Heart left ventricle (tissue), 16 donors: ENCODE measurements around the gene RTP2. TPM values are rescaled to one million over a fixed set of nuclear protein-coding genes. Genes with fewer than 3 reads are reported as not detected.

Experiments
- ATAC-seq, 4 donors: fragments of 200-7000 bp; cut with Tn5 transposase; one replicate each; pipeline ENCODE4 v1.9.1; 2020 to 2022; ENCODE audit warnings: moderate library complexity in 4 of 4, mild to moderate bottlenecking in 3 of 4, moderate number of reproducible peaks in 1 of 4
- DNase-seq, 5 donors: peaks; one replicate each; pipeline ENCODE4 v3.0.0-alpha.2; 2020
- H3K27ac ChIP-seq, 12 donors: fragments of 200-600 bp; sonication (generic) in 4 of 12; one replicate each; pipeline versions ENCODE4 v1.5.0 to v1.8.0; 2016 to 2022; ENCODE audit warnings: mild to moderate bottlenecking in 2 of 12
- H3K27me3 ChIP-seq, 9 donors: fragments of 200-600 bp; sonication (generic) in 2 of 9; one replicate each; pipeline versions ENCODE4 v1.5.1 to v1.8.0; 2016 to 2022; ENCODE audit warnings: mild to moderate bottlenecking in 3 of 9
- H3K36me3 ChIP-seq, 9 donors: fragments of 200-600 bp; sonication (generic) in 2 of 9; one replicate each; pipeline versions ENCODE4 v1.5.0 to v1.8.0; 2018 to 2022; ENCODE audit warnings: mild to moderate bottlenecking in 2 of 9
- H3K4me1 ChIP-seq, 12 donors: fragments of 200-600 bp; sonication (generic) in 4 of 12; one replicate each; pipeline versions ENCODE4 v1.5.0 to v1.8.0; 2016 to 2022; ENCODE audit warnings: mild to moderate bottlenecking in 3 of 12
- H3K4me3 ChIP-seq, 12 donors: fragments of 200-600 bp; sonication (generic) in 4 of 12; one replicate each; pipeline versions ENCODE4 v1.5.0 to v1.8.0; 2017 to 2022; ENCODE audit warnings: mild to moderate bottlenecking in 9 of 12, moderate library complexity in 4 of 12
- H3K9me3 ChIP-seq, 12 donors: fragments of 200-600 bp; sonication (generic) in 4 of 12; one replicate each; pipeline versions ENCODE4 v1.5.0 to v1.8.0; 2016 to 2022; ENCODE audit warnings: mild to moderate bottlenecking in 1 of 12
- CTCF ChIP-seq, 12 donors: fragments of 200-600 bp; sonication (generic) in 4 of 12; IDR thresholded peaks; one replicate each; pipeline versions ENCODE4 v1.5.0 to v1.8.0; 2018 to 2022; ENCODE audit warnings: antibody characterized with exemption in 12 of 12, mild to moderate bottlenecking in 5 of 12
- POLR2A ChIP-seq, 2 donors: fragments of 450-650 bp; IDR thresholded peaks; one replicate each; pipeline ENCODE4 v1.6.1; 2017; ENCODE audit warnings: antibody characterized with exemption in 2 of 2, mild to moderate bottlenecking in 2 of 2, moderate library complexity in 2 of 2
- WGBS, 4 donors: extraction: QIAGEN DNeasy Blood & Tissue Kit in 2 of 4; methylation state at CpG; one replicate each; pipeline versions ENCODE4 v1.1.5 to v1.1.7; 2013 to 2018; 5-methylcytosine and 5-hydroxymethylcytosine counted together
- intact Hi-C, 10 donors: fragments of 100-400 bp; cut with DNase I; formaldehyde crosslinking; loops; one replicate each; pipeline versions ENCODE4 v1.11.1 to v1.14.2; 2022
- polyA plus RNA-seq, 2 donors: library from polyadenylated mRNA; stranded (reverse); fragments of 200-250 nt; gene quantifications; one replicate each; pipeline ENCODE4 v1.2.3, GENCODE V29; 2013
- total RNA-seq, 9 donors: library from RNA; depleted of rRNA in 2 of 9; stranded (reverse); fragments of >200 nt in 2 of 9; fragmentation: NEBNext Ultra II Directional in 3 of 9; extraction: Animal tissue kit (Norgen Biotek cat#: 25700) in 3 of 9; gene quantifications; one replicate each; pipeline versions ENCODE4 v1.1.0 to v1.2.4, GENCODE V29; 2016 to 2023
- donor health status: ischemic (EF 13 %, LVEDD 7.1; RV severe dilation, severe dysfunction).
- donor health status: healthy with polysubstance abuse.
- donor health status: DM: no; HTN: yes; CAD: no.
- donor health status: DM: no; HTN: no; CAD: no.
- donor health status: ischemic (EF 25% LVEDD 6.9; RV normal size, moderate dysfunction).
- donor health status: ischemic (EF 25% LVEDD 5.7; RV mildly dilated, moderate dysfunction).
- donor health status: healthy.
- donor health status: DM: yes; HTN: yes; CAD: no.
- donor health status: ischemic (EF 35%, LVEDD 5.7; RV mildly dilated, moderate dysfunction).
- donor health status: nonischemic (EF 11% LVEDD 7.7; RV severe dilation, severe dysfunction).
- donor health status: DM: yes; HTN: yes; CAD: no.
- donor health status: PGD.
- donor health status: ischemic (EF 29% LVEDD 5.4; RV normal size, mild dysfunction).
- donor health status: nonischemic (EF 23%, LVEDD 6.1; RV moderate dilation, normal function).

The RTP2 gene
- total and polyA plus RNA-seq, 11 donors, result not detected

DNA sequence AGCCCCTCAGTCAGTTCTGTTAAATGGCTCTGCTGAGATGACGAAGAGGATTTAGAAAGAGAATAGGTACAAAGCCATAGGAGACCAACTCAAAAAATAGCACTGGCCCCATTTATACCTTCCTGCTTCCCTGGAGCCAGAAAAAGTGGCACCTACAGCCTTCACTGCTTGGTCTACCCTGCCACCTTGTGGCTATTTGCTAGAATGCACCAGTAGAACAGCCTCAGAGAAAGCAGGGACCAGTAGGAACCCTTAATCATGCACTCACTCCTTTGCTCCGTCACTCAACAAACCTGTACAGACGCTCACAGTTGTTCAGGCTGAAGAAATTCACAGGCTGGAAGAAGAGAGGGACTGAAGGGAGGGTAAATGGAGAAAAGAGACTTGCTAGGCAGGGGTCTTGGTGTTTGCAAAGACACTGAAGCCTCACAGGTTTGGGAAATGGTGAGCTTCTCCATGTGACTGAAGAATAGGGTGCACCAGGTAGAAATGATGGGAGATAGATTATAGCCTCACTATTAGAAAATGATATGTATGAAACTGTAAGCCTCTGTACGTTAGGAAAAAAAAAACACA is 12.1 kb upstream of the RTP2 start:
- TF ChIP-seq POLR2A (IDR thresholded peaks at IDR 0.05), result no peak
- peak; percentile 87 to 97 (median 92) for TF ChIP-seq CTCF (IDR thresholded peaks at IDR 0.05)
- 16 to 22% (median 18%) methylated on average over 4 of the region's 4 CpGs for WGBS, 4 donors
- Histone ChIP-seq H3K9me3 (no peaks in the 10 kb centered on the region), H3K27me3 (no peaks in the 10 kb centered on the region), H3K4me3 (no peak overlapping the region), H3K4me1 (peaks cover 0 to 9% (median 0%) of the 10 kb centered on the region in 12 donors), H3K36me3 (no peaks in the 10 kb centered on the region), H3K27ac (peak overlapping the region in 1 of 12 donors; percentile 3)
- ATAC-seq (peak; percentile 70 to 90 (median 90)), DNase-seq (peak in 4 of 5 donors; percentile 59 to 63 (median 62))
- intact Hi-C loops, result loop anchor here (1.0 to 10.0 kb wide), 10 partner anchors 35 to 1100 kb away; partner anchors contain the start of gene AHSG (in 1 of the 10)

GRCh38 chr3:187713504-187713903 is 11.1 kb upstream of the RTP2 start:
- WGBS, 4 donors, result 62 to 85% (median 73%) methylated on average over 2 of the region's 2 CpGs
- Histone ChIP-seq H3K4me1 (peaks cover 0 to 9% (median 0%) of the 10 kb centered on the region in 12 donors), H3K27ac (peak overlapping the region in 1 of 12 donors; percentile 15), H3K9me3 (no peaks in the 10 kb centered on the region), H3K4me3 (no peak overlapping the region), H3K27me3 (no peaks in the 10 kb centered on the region), H3K36me3 (no peaks in the 10 kb centered on the region)
- DNase-seq (no peak), ATAC-seq (peak in 3 of 4 donors; percentile 24 to 74 (median 65))
- TF ChIP-seq POLR2A (IDR thresholded peaks at IDR 0.05) (no peak), CTCF (IDR thresholded peaks at IDR 0.05) (no peak)
- intact Hi-C loops, result loop anchor here in 9 of 10 donors (2.0 to 10.0 kb wide), 6 partner anchors 33 to 1099 kb away; partner anchors contain the start of gene AHSG (in 1 of the 9)

DNA sequence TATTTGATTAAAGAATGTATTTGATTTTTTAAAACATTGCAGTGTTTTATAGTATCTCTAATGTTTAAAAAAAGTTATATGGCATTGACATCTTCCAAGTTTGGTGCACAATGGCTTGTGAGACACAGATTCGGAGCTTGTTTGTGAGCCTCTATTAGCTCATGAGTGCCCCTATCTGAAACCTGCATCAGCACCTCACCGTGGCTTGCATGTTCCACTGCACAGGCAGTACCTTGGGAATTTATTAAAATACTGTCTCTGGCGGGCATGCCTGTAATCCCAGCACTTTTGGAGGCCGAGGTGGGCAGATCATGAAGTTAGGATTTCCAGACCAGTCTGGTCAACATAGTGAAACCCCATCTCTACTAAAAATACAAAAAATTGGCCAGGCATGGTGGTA is 6.8 kb upstream of the RTP2 start:
- Histone ChIP-seq H3K9me3 (no peaks in the 10 kb centered on the region), H3K4me1 (peaks cover 0 to 22% (median 3%) of the 10 kb centered on the region in 12 donors), H3K27ac (no peak overlapping the region), H3K36me3 (no peaks in the 10 kb centered on the region), H3K27me3 (no peaks in the 10 kb centered on the region), H3K4me3 (no peak overlapping the region)
- intact Hi-C loops, result loop anchor here in 1 of 10 donors (10.0 kb wide), 1 partner anchor 494 kb away; no protein-coding TSS in a partner anchor
- TF ChIP-seq POLR2A (IDR thresholded peaks at IDR 0.05) (no peak), CTCF (IDR thresholded peaks at IDR 0.05) (no peak)
- no peak for ATAC-seq
- DNase-seq, result no peak
- WGBS, 4 donors, result 71 to 80% (median 73%) methylated on average over 4 of the region's 4 CpGs

GRCh38 chr3:187708696-187709095 is 6.3 kb upstream of the RTP2 start:
- DNase-seq (no peak), ATAC-seq (no peak)
- TF ChIP-seq POLR2A (IDR thresholded peaks at IDR 0.05) (no peak), CTCF (IDR thresholded peaks at IDR 0.05) (no peak)
- no peak overlapping the region for H3K4me3 ChIP-seq
- H3K27me3 ChIP-seq, result no peaks in the 10 kb centered on the region
- intact Hi-C loops, result loop anchor here in 1 of 10 donors (10.0 kb wide), 1 partner anchor 494 kb away; no protein-coding TSS in a partner anchor
- no peak overlapping the region for H3K27ac ChIP-seq
- H3K9me3 ChIP-seq, result no peaks in the 10 kb centered on the region
- peaks cover 0 to 18% (median 1%) of the 10 kb centered on the region in 12 donors for H3K4me1 ChIP-seq
- no peaks in the 10 kb centered on the region for H3K36me3 ChIP-seq
